GM12891 (cell line): ENCODE results near the gene SCP2D1.

ENCODE experiments used
- POLR2A ChIP-seq: IDR thresholded peaks from 2 replicates; pipeline ENCODE4 v1.6.1; 2011; ENCODE audit warnings: low read depth, low read length, control low read depth
- POLR2AphosphoS5 ChIP-seq: IDR thresholded peaks from 2 replicates; pipeline ENCODE4 v1.6.1; 2011; ENCODE audit warnings: low read depth, low read length, control low read depth
- TAF1 ChIP-seq: IDR thresholded peaks from 2 replicates; pipeline ENCODE4 v1.6.1; 2011; ENCODE audit warnings: low read depth, low read length, control low read depth

- TF ChIP-seq POLR2A (no peak), POLR2AphosphoS5 (no peak), TAF1 (no peak)
These were observed 19.1 kb downstream of the SCP2D1 start for GRCh38 chr20:18832546-18833200.
